Measurements from ENCODE around the gene CH25H. TPM values are rescaled to one million over a fixed set of nuclear protein-coding genes. Genes with fewer than 3 reads are reported as not detected.
A peak's percentile ranks its signal among the peaks of the same experiment; 100 is the strongest.
"Not testable (repeated sequence)": the region's sequence is repeated elsewhere in the genome, so short reads cannot be mapped to it uniquely, and the experiment has no call there.

Gene CH25H
- total RNA-seq, 1 donor from 2014 or later = 1.0 TPM

DNA sequence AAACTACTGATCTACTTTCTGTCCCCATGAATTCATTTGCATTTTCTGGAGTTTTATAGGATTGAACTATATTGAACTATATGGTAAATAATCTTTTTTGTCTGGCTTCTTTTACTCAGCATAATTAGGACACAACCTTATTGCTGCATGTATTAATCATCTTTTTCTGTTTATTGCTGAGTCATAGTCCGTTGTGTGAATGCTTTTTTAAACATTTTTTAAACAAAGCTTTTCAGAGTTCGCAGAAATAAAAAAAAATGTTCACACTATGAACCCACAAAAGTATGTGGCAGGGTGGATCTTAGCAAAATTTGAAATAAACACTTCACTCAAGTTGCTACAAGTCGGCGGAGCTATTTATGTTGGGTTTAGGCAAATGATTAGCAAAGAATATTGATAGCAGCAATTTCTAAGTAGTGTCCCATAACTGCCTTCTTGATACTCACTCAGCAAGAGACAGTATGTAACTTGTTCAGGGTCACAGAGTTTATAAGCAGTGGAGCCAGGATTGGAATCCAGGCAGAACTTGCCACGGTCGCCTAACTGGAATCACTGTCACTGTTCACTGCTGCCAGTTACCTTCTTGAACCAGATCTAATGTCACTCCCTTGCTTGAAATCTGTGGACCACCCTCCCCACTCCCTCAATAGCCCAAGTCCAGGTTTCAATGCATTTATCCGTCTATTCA lies 5.6 kb downstream of the CH25H start:
- DNase-seq (ENCODE audit: low read depth) = no peak

GRCh38 chr10:89197473-89197872 lies 9.6 kb downstream of the CH25H start:
- DNase-seq (ENCODE audit: low read depth) = no peak

- not testable (repeated sequence) for DNase-seq (ENCODE audit: low read depth)
Measured at GRCh38 chr10:89191301-89191700, 15.8 kb downstream of the CH25H start.

DNA sequence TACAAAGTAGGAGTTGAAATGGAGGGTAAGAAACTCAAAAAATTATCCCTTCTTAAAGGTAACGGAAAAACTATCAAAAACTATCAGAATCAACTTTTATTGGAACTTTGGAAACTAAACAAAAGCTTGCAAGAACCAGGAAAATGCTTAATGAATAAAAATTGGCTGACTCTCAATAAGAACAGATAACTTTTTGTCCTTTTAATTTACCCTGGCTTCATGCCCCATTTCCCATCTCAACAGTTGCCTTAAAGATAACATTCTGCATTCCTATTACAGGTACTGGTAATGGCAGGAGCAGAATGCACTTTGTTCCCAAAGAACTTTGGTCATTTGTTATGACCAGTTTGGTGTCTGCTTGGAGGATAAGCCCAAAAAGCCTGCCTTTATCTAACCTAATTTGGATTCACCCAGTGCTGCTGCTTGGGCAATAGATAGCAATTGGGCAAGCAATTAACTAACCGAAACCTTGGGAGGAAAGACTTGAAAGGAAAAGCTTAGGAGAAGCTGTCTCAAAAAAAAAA lies 17.8 kb downstream of the CH25H start:
- no peak for DNase-seq (ENCODE audit: low read depth)

DNA sequence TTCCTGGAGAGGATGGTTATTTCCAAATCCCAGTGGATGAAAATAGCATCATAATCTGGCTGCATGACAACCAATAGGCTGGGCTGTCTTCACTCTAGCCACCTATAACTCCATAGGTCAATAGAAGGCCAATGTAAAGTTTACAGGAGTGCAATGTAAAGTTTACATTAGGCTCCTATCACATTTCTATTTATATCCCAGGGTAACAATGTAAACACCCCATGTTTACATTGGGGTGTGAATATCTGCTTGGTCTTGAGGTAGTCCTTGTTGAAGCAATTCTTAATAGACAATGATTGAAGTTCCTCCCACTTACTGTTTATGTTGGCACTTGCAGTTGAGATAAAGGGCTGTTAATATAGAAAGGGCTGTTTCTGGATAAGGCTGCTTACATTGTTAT lies 21.5 kb downstream of the CH25H start:
- DNase-seq (ENCODE audit: low read depth) = no peak

- no peak for DNase-seq (ENCODE audit: low read depth)
Measured at GRCh38 chr10:89184638-89185037, 22.5 kb downstream of the CH25H start.

DNA sequence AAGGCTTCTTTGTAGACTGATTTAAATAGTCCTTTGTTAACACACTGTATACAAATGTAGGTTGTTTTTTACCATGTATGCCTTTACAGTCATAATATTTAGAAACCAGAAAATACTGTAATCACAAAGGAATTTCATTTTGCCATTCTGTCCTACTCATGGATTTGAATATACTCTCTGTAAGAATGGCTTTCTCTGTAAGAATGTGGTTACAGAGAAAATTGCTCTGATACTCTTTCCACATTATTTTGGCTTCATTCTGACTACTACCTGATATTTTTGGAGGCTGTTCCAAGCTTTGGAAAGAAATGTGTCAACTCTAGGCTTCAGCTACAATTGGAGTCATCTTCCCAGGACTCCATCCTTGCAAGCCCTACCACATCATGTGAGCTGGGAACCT lies 23.5 kb downstream of the CH25H start:
- no peak for DNase-seq (ENCODE audit: low read depth)

- no peak for DNase-seq (ENCODE audit: low read depth)
Measured at GRCh38 chr10:89182894-89183293, 24.2 kb downstream of the CH25H start.

- DNase-seq (ENCODE audit: low read depth) = no peak
Measured at GRCh38 chr10:89175816-89176215, 31.3 kb downstream of the CH25H start.

GRCh38 chr10:89173075-89173474 lies 34.0 kb downstream of the CH25H start:
- peak; percentile 18 for DNase-seq (ENCODE audit: low read depth)

GRCh38 chr10:89171996-89172395 lies 35.1 kb downstream of the CH25H start:
- peak; percentile 18 for DNase-seq (ENCODE audit: low read depth)

GRCh38 chr10:89171263-89171872 lies 35.7 kb downstream of the CH25H start:
- no peak for DNase-seq (ENCODE audit: low read depth)

DNA sequence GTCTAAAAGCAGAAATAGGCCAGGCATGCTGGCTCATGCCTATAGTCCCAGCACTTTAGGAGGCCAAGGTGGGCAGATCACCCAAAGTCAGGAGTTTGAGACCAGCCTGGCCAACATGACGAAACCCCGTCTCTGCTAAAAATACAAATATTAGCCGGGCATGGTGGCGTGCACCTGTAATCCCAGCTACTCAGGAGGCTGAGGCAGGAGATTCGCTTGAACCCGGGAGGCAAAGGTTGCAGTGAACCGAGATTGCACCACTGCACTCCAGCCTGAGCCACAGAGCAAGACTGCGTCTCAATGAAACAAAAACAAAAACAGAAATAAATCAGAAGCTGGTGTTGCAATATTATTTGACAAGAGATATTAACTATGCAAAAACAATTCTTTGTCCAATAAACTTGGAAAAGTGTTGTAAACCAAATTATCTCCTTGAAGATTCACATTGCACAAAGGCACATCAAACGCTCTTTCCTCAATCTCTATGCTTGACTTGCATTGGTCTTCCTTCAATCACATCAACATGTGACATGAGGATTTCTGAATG lies 38.7 kb downstream of the CH25H start:
- DNase-seq (ENCODE audit: low read depth) = not testable (repeated sequence)

- peak; percentile 33 for DNase-seq (ENCODE audit: low read depth)
Measured at GRCh38 chr10:89167915-89168314, 39.2 kb downstream of the CH25H start.

GRCh38 chr10:89165923-89166322 lies 41.2 kb downstream of the CH25H start:
- peak; percentile 54 for DNase-seq (ENCODE audit: low read depth)

DNA sequence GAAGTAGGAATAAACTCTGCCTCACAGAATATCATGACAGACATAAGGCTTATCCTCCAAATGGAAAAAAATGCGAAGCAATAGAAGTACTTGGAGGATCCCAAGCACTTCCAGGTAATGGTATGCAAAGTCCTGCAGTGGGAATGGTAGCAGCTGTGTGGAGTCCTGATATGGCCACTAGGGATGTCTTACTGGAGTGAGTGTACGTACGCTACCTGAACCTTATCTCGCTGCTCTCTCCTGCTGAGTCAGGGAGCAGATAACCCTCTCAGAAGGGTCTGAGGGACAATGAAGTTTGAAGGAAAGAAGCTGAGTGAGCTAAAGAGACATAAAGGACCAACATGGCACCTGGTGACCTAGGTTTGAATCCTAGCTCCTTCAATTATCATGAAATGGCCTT lies 42.2 kb downstream of the CH25H start:
- no peak for DNase-seq (ENCODE audit: low read depth)

- no peak for DNase-seq (ENCODE audit: low read depth)
Measured at GRCh38 chr10:89164080-89164479, 43.0 kb downstream of the CH25H start.

DNA sequence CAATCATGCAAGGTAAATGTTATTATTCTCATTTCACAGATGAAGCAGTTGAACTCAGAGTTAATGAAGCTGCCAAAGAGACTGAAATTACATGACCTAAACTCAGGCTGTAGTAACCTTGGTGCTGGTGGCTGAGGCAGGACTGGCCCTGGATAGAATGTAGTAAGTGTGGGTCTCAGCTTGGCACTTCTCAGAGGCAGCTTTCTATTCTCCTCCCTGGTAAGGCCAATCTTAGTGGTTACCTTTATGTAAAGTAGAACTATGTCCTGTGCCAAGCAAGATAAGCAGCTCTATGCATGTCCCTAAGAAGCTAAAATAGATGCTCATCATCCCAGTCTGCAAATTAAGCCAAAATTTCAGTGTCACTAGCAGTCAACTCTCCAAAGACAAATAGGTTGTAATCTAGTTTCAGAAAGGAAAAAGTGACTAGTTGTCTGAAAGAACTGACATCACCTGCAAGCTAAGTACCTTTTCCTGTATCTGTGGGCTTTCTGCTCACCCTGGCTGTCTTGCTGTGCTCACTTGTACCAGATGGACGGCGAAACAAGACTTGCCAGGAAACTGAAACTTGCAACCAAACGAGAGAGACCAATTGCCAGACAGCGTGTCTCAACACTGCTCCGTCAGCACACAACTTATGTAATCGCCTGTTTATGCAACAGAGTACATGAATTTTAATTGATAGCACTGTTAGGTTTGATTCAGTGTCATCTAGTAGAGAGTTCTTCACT lies 43.7 kb downstream of the CH25H start:
- DNase-seq (ENCODE audit: low read depth) = no peak

- DNase-seq (ENCODE audit: low read depth) = no peak
Measured at GRCh38 chr10:89162596-89162995, 44.5 kb downstream of the CH25H start.

- no peak for DNase-seq (ENCODE audit: low read depth)
Measured at GRCh38 chr10:89160339-89160738, 46.8 kb downstream of the CH25H start.

DNA sequence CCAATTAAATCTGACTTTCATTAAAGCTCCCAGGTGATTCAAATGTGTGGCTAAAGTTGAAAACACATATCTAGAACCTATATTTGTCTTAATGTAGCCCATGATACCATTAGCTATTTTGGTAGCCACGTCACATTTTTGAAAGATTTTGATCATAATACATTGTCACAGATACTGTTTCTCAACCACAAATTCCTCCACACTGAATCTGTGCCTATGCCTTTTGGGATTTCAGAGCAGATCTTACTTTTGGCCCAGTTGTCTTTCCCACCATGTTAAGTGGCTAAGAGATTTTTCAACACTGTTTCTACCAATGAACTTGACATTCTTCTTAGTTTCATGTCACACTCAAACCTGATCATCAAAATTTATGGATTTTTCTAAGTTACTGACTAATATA lies 47.4 kb downstream of the CH25H start:
- DNase-seq (ENCODE audit: low read depth) = peak; percentile 17

DNA sequence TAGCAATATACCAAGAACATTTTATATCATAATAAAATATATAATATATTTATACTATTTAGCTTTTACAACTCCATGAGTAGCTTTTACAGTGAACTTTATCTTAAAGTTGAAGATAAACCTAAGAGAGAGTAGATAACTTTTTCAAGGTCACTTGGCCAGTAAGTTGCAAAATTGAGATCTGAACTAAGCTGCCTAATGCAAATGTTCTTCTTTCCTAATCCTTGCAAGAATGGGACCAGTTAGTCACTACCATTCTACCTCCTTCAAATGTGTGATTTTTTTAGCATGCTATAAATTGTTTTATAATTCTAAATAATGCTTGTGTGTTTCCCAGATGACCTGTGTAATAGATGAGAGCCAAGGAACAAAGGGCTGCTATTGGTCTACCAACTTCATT lies 47.8 kb downstream of the CH25H start:
- no peak for DNase-seq (ENCODE audit: low read depth)

Measured in myocyte (in vitro differentiated cells).